A549 treated with dexamethasone at 1 μM for 4 hours (cell line): ENCODE results near the gene RNU2-63P. TPM values are rescaled to one million over a fixed set of nuclear protein-coding genes. Genes with fewer than 3 reads are reported as not detected.

ENCODE experiments used
- total RNA-seq: library from RNA; stranded (reverse); fragments of 200-300 nt; extraction: Qiagen RNA extraction; gene quantifications from 5 replicates; pipeline ENCODE4 v1.2.3, GENCODE V29; 2022

The RNU2-63P gene
- not detected in 5 replicates for total RNA-seq

GRCh38 chr2:88016086-88016959 lies at the start of gene RNU2-63P:
Gene RNU2-63P (minus strand): TSS chr2:88016547.

GRCh38 chr2:88055371-88056128 lies 39.2 kb upstream of the RNU2-63P start, which contains the start of gene KRCC1:
Gene KRCC1 (minus strand): TSS chr2:88055783. CDS start chr2:88028563, 27,220 bp downstream.

Other genes with a start within 250 kb of the RNU2-63P start
- 0.45 TPM in 1 of 5 replicates, not detected in the others for gene RGPD2, start 190.8 kb downstream of the RNU2-63P start, total RNA-seq
- gene KRCC1, start 39.2 kb upstream of the RNU2-63P start, total RNA-seq: 11.6 to 13.9 TPM (median 12.0 TPM) in 5 replicates
- not detected in 5 replicates for gene SMYD1, start 51.3 kb upstream of the RNU2-63P start, total RNA-seq
- not detected in 5 replicates for gene FABP1, start 111.5 kb upstream of the RNU2-63P start, total RNA-seq
- gene THNSL2, start 153.8 kb upstream of the RNU2-63P start, total RNA-seq: not detected in 5 replicates